Measurements from ENCODE around the gene RBP3.

Gene RBP3

DNA sequence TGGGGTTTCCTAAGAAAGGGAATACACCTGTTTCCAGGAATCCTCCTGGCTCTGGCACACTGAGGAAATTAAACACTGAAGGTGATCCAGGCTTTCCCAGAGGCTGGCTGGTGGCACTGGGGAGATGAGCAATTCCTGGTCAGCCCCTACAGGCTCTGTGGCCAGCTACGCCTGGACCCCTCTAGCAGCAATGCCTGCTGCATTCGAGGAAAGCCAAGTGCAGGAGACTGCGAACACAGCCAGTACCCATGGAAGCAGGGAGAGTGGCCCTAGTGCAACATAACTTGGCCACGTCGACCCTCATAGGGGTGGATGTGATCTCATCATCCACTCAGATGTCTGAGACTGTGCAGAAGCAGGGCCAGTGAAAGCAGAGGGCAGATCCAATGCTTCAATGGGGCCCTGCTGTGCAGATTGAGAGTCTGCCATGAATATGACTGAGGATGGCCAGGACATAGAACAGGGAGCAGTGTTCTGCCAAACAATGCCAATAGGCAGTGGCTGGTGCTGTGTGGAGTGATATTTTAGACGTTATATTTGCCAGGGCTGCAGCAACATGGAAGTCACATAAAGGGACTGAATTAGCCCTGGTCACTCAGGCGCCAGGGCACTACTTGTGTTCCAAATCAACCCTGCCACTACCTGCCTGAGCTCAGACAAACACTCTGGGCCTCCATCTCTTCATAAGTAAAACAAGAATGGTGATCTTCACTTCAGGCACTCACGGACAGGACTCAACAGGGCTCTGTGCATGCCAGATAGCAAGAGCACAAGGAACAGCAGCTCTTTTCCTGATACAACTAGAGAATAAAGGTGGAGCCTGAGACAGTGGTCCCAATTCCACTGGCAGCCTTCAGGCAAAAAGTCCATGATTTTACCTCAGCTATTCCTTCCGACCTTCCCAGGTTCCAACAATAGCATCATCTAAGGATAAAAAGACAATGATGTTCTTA, 33.5 kb downstream of the RBP3 start:
- ATAC-seq = no peak
- TF ChIP-seq ZFP30 (CRISPR knock-in tag; IDR thresholded peaks at IDR 0.05) (no peak), CSDC2 (CRISPR knock-in tag; IDR thresholded peaks at IDR 0.05) (no peak), OSR1 (CRISPR knock-in tag; IDR thresholded peaks at IDR 0.05) (no peak), RARB (CRISPR knock-in tag; IDR thresholded peaks at IDR 0.05) (no peak), ISL1 (CRISPR knock-in tag; IDR thresholded peaks at IDR 0.05) (no peak), BACH2 (CRISPR knock-in tag; IDR thresholded peaks at IDR 0.05; ENCODE audit: borderline replicate concordance) (no peak), ESRRG (CRISPR knock-in tag; IDR thresholded peaks at IDR 0.05) (no peak), ZFP3 (CRISPR knock-in tag; IDR thresholded peaks at IDR 0.05) (no peak), ARNTL (CRISPR knock-in tag; IDR thresholded peaks at IDR 0.05; ENCODE audit: borderline replicate concordance, low read depth) (no peak), ZC3H10 (CRISPR knock-in tag; IDR thresholded peaks at IDR 0.05) (no peak)

DNA sequence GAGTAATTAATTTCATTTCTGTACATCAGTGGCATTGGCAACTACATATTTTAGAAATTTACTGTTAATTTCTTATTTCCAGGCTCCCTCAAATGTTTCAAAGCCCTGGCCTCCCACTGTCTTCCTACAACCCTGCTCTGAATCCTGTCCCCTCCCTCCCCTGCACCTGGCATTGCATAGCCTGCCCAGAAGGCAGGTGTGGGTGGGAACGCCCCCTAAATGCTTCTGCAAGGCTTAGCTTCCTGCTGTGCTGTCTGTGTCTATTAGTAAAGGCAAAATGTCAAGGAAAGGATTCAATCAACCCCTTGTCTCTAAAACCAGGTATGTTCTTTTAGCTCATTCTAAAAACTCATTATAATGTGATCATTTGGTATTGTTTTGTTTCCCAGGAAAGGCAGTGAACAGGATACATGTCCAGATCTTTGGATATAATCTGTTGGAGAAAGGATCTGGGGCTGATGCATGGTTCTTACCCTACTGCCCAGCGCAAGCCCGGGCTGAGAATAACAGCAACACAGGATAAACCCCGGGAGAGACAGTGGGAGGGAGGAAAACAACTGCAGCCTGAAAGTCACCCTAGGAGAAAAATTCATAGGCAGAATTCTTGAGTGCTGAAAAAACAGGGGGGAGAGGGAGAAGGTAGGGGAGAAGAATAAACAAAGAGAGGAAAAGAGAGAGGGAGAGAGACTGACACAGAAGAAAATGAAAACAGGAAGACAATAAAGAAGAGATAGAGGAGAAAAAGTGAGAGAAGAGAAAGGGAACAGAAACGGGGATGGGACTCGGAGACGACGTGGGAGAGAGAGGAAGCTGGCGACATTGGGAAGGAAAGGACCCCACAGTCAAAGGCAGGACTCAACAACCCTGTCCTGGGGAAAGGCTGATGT, 35.3 kb downstream of the RBP3 start:
- TF ChIP-seq ZNF70 (CRISPR knock-in tag; IDR thresholded peaks at IDR 0.05) (no peak), PPARA (CRISPR knock-in tag; IDR thresholded peaks at IDR 0.05; ENCODE audit: borderline replicate concordance) (no peak), ESRRG (CRISPR knock-in tag; IDR thresholded peaks at IDR 0.05) (no peak), TCF4 (CRISPR knock-in tag; IDR thresholded peaks at IDR 0.05; ENCODE audit: borderline replicate concordance) (no peak), CSRNP3 (CRISPR knock-in tag; IDR thresholded peaks at IDR 0.05) (no peak), RARB (CRISPR knock-in tag; IDR thresholded peaks at IDR 0.05) (no peak), GLIS3 (CRISPR knock-in tag; IDR thresholded peaks at IDR 0.05) (no peak), SNAI2 (CRISPR knock-in tag; IDR thresholded peaks at IDR 0.05) (no peak), TOX (CRISPR knock-in tag; IDR thresholded peaks at IDR 0.05; ENCODE audit: borderline replicate concordance) (no peak), ZNF8 (CRISPR knock-in tag; IDR thresholded peaks at IDR 0.05) (no peak), ARNTL (CRISPR knock-in tag; IDR thresholded peaks at IDR 0.05; ENCODE audit: borderline replicate concordance, low read depth) (no peak), CREB5 (CRISPR knock-in tag; IDR thresholded peaks at IDR 0.05; ENCODE audit: low read depth) (no peak), ZFP30 (CRISPR knock-in tag; IDR thresholded peaks at IDR 0.05) (no peak), OSR1 (CRISPR knock-in tag; IDR thresholded peaks at IDR 0.05) (no peak), ZFP3 (CRISPR knock-in tag; IDR thresholded peaks at IDR 0.05) (no peak), CSDC2 (CRISPR knock-in tag; IDR thresholded peaks at IDR 0.05) (no peak), ZNF565 (CRISPR knock-in tag; conservative IDR thresholded peaks at IDR 0.05; ENCODE audit: low read depth) (no peak), ZC3H10 (CRISPR knock-in tag; IDR thresholded peaks at IDR 0.05) (no peak)
- ATAC-seq = peak; percentile 6; the same call in 1 of the 3 replicates

DNA sequence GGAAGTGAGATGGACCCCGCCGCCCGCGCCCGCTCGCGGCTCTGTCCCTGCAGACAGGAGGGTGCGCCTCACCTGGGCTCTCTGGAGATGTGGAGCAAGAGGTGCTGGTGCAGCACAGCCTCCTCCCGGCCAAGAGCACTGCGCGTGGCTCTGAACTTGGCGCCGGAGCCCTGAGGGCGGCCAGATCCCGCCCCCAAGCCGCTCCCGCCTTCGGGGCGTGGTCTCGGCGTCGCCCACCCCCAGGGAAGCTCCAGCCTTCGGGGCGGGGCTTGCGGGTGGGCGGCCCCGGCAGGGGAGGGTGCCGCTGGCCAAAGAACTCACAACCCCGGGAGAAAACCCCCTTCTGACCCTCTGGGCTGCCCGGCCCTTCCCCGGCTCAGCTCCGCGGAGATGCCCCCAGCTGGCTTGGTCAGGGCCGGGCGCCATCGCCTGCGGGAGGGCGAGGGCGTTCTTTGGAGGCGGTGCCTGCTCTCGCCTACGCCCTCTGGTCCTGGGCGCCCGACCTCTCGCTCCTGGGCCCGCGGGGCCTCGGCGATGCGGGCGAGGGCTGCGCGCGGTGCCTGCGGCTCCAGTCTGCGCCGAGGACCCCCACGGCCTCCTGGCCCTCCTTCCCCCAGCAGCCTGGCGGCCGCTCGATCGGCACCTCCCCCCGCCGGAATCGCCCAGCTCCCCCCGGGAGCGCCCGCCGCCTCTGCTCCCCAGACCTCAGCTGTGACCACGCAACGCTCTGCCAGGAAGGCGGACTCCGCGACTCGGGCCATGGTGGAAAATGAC, 36.2 kb downstream of the RBP3 start, which contains the start of gene ZNF488:
Gene ZNF488 (minus strand): TSS at position 146 of the 774 bp plus-strand sequence. CDS start 15,464 bp downstream, outside the sequence.
- TF ChIP-seq, protein P1, sequence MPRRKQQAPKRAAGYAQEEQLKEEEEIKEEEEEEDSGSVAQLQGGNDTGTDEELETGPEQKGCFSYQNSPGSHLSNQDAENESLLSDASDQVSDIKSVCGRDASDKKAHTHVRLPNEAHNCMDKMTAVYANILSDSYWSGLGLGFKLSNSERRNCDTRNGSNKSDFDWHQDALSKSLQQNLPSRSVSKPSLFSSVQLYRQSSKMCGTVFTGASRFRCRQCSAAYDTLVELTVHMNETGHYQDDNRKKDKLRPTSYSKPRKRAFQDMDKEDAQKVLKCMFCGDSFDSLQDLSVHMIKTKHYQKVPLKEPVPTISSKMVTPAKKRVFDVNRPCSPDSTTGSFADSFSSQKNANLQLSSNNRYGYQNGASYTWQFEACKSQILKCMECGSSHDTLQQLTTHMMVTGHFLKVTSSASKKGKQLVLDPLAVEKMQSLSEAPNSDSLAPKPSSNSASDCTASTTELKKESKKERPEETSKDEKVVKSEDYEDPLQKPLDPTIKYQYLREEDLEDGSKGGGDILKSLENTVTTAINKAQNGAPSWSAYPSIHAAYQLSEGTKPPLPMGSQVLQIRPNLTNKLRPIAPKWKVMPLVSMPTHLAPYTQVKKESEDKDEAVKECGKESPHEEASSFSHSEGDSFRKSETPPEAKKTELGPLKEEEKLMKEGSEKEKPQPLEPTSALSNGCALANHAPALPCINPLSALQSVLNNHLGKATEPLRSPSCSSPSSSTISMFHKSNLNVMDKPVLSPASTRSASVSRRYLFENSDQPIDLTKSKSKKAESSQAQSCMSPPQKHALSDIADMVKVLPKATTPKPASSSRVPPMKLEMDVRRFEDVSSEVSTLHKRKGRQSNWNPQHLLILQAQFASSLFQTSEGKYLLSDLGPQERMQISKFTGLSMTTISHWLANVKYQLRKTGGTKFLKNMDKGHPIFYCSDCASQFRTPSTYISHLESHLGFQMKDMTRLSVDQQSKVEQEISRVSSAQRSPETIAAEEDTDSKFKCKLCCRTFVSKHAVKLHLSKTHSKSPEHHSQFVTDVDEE (CRISPR knock-in tag; IDR thresholded peaks at IDR 0.05) = no peak
- TF ChIP-seq, protein P2, sequence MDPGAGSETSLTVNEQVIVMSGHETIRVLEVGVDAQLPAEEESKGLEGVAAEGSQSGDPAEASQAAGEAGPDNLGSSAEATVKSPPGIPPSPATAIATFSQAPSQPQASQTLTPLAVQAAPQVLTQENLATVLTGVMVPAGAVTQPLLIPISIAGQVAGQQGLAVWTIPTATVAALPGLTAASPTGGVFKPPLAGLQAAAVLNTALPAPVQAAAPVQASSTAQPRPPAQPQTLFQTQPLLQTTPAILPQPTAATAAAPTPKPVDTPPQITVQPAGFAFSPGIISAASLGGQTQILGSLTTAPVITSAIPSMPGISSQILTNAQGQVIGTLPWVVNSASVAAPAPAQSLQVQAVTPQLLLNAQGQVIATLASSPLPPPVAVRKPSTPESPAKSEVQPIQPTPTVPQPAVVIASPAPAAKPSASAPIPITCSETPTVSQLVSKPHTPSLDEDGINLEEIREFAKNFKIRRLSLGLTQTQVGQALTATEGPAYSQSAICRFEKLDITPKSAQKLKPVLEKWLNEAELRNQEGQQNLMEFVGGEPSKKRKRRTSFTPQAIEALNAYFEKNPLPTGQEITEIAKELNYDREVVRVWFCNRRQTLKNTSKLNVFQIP (CRISPR knock-in tag; IDR thresholded peaks at IDR 0.05; ENCODE audit: borderline replicate concordance, low read depth) = no peak
- TF ChIP-seq OSR1 (CRISPR knock-in tag; IDR thresholded peaks at IDR 0.05) = no peak
- no peak for TF ChIP-seq ARNTL (CRISPR knock-in tag; IDR thresholded peaks at IDR 0.05; ENCODE audit: borderline replicate concordance, low read depth)
- TF ChIP-seq TOX (CRISPR knock-in tag; IDR thresholded peaks at IDR 0.05; ENCODE audit: borderline replicate concordance) = no peak
- TF ChIP-seq ZNF565 (CRISPR knock-in tag; conservative IDR thresholded peaks at IDR 0.05; ENCODE audit: low read depth) = no peak
- no peak for TF ChIP-seq TCF4 (CRISPR knock-in tag; IDR thresholded peaks at IDR 0.05; ENCODE audit: borderline replicate concordance)
- TF ChIP-seq RARB (CRISPR knock-in tag; IDR thresholded peaks at IDR 0.05) = no peak
- TF ChIP-seq ZC3H10 (CRISPR knock-in tag; IDR thresholded peaks at IDR 0.05) = no peak
- no peak for TF ChIP-seq ISL1 (CRISPR knock-in tag; IDR thresholded peaks at IDR 0.05)
- no peak for TF ChIP-seq CSDC2 (CRISPR knock-in tag; IDR thresholded peaks at IDR 0.05)
- no peak for TF ChIP-seq ESRRG (CRISPR knock-in tag; IDR thresholded peaks at IDR 0.05)
- no peak for TF ChIP-seq GLIS3 (CRISPR knock-in tag; IDR thresholded peaks at IDR 0.05)
- no peak for TF ChIP-seq PATZ1 (CRISPR knock-in tag; IDR thresholded peaks at IDR 0.05; ENCODE audit: borderline replicate concordance)
- TF ChIP-seq PPARA (CRISPR knock-in tag; IDR thresholded peaks at IDR 0.05; ENCODE audit: borderline replicate concordance) = no peak
- TF ChIP-seq ZNF8 (CRISPR knock-in tag; IDR thresholded peaks at IDR 0.05) = no peak
- peak; percentile 96 for ATAC-seq

Measured in SK-N-SH treated with all-trans-retinoic acid at 6 μM for 48 hours (cell line).